Embryonic facial prominence (tissue), 1 donor: ENCODE measurements around the gene STX7.

Experiments
- DNase-seq: peaks from one replicate; pipeline ENCODE4 v3.0.0-alpha.2; 2016; ENCODE audit errors: extremely low spot score

Gene STX7

GRCh38 chr6:132476688-132477087 is 36.2 kb downstream of the STX7 start:
- DNase-seq, result no peak

- DNase-seq, result no peak
Observed at GRCh38 chr6:132475925-132476324, 37.0 kb downstream of the STX7 start.

- DNase-seq, result no peak
Observed at GRCh38 chr6:132471787-132472186, 41.1 kb downstream of the STX7 start.

GRCh38 chr6:132466952-132467351 is 46.0 kb downstream of the STX7 start:
- DNase-seq, result no peak

GRCh38 chr6:132465530-132466485 is 47.1 kb downstream of the STX7 start:
- no peak for DNase-seq

- DNase-seq, result no peak
Observed at GRCh38 chr6:132464538-132465256, 48.2 kb downstream of the STX7 start.

- no peak for DNase-seq
Observed at GRCh38 chr6:132461958-132462357, 51.0 kb downstream of the STX7 start.

GRCh38 chr6:132459605-132459952 is 53.3 kb downstream of the STX7 start:
- no peak for DNase-seq

- no peak for DNase-seq
Observed at GRCh38 chr6:132458887-132459604, 53.9 kb downstream of the STX7 start.

- no peak for DNase-seq
Observed at GRCh38 chr6:132456700-132457143, 56.2 kb downstream of the STX7 start.

GRCh38 chr6:132446855-132447241 is 66.1 kb downstream of the STX7 start:
- DNase-seq, result no peak

GRCh38 chr6:132446141-132446854 is 66.6 kb downstream of the STX7 start:
- DNase-seq, result no peak

- DNase-seq, result no peak
Observed at GRCh38 chr6:132445201-132445951, 67.5 kb downstream of the STX7 start.

GRCh38 chr6:132443206-132443605 is 69.7 kb downstream of the STX7 start:
- no peak for DNase-seq

- no peak for DNase-seq
Observed at GRCh38 chr6:132430110-132430509, 82.8 kb downstream of the STX7 start.

- no peak for DNase-seq
Observed at GRCh38 chr6:132425176-132425575, 87.7 kb downstream of the STX7 start.

GRCh38 chr6:132423839-132424238 is 89.1 kb downstream of the STX7 start:
- no peak for DNase-seq

GRCh38 chr6:132418235-132418965 is 94.5 kb downstream of the STX7 start:
- DNase-seq, result no peak

GRCh38 chr6:132414761-132415160 is 98.2 kb downstream of the STX7 start:
- DNase-seq, result no peak

- DNase-seq, result no peak
Observed at GRCh38 chr6:132414322-132414721, 98.6 kb downstream of the STX7 start.
